H1 (cell line): ENCODE measurements around the gene CYB5R2. TPM values are rescaled to one million over a fixed set of nuclear protein-coding genes. Genes with fewer than 3 reads are reported as not detected.

ENCODE experiments used
- CTCF ChIA-PET: fragments of 300-600 bp; sonication (Branson Sonifier 250); formaldehyde crosslinking; loops from one replicate; lab custom pipeline; 2021; ENCODE audit not compliant: partially characterized antibody; lab: Charles Lee
- POLR2A ChIA-PET: fragments of 300-600 bp; sonication (Branson Sonifier 250); formaldehyde crosslinking; loops from one replicate; lab custom pipeline; 2021; ENCODE audit warnings: inconsistent platforms; ENCODE audit not compliant: partially characterized antibody; lab: Charles Lee
- DNase-seq, 2 experiments: peaks; one replicate each; pipeline versions ENCODE4 v3.0.0 to v3.0.0-alpha.2; 2010 to 2022; ENCODE audit warnings: low spot score in 2 of 2, low read depth in 1 of 2, mixed read lengths in 1 of 2
- FAIRE-seq: peaks from 2 replicates; lab custom pipeline; 2011; peaks lifted over from hg19 to GRCh38; lab: Jason Lieb, UNC
- H2AFZ ChIP-seq: 2 replicates; pipeline ENCODE4 v1.8.1; 2012; ENCODE audit warnings: low read length, inconsistent platforms
- H2AK5ac ChIP-seq: 2 replicates; pipeline ENCODE4 v1.6.1; 2013; ENCODE audit warnings: low read depth, low read length
- H2BK120ac ChIP-seq: replicated peaks from 2 replicates; pipeline ENCODE3; 2013; ENCODE audit warnings: low read depth, low read length, inconsistent platforms
- H2BK12ac ChIP-seq: 2 replicates; pipeline ENCODE4 v1.6.1; 2013; ENCODE audit warnings: low read depth, low read length
- H2BK15ac ChIP-seq: 2 replicates; pipeline ENCODE4 v1.6.1; 2013; ENCODE audit warnings: low read length
- H2BK20ac ChIP-seq: 2 replicates; pipeline ENCODE4 v1.6.1; 2013; ENCODE audit warnings: low read length
- H2BK5ac ChIP-seq: 2 replicates; pipeline ENCODE4 v1.6.1; 2013; ENCODE audit warnings: low read depth, low read length
- H3K14ac ChIP-seq: 2 replicates; pipeline ENCODE4 v1.6.1; 2013; ENCODE audit warnings: inconsistent platforms; ENCODE audit not compliant: insufficient read length
- H3K18ac ChIP-seq: 2 replicates; pipeline ENCODE4 v1.6.1; 2013; ENCODE audit warnings: low read length; ENCODE audit errors: extremely low read depth
- H3K23ac ChIP-seq: 2 replicates; pipeline ENCODE4 v1.6.1; 2013; ENCODE audit warnings: inconsistent platforms; ENCODE audit not compliant: insufficient read length
- H3K23me2 ChIP-seq: 2 replicates; pipeline ENCODE4 v1.6.1; 2013; ENCODE audit warnings: low read depth, low read length
- H3K27ac ChIP-seq: 2 replicates; pipeline ENCODE4 v1.6.1; 2011; ENCODE audit warnings: low read depth, low read length, inconsistent platforms
- H3K27me3 ChIP-seq, 4 experiments: replicated peaks in 1 of 4; 1 replicate in 1 of 4; 2 replicates in 3 of 4; pipeline versions ENCODE4 v1.6.1 to v1.8.1; 2011 to 2013; ENCODE audit warnings: low read length in 3 of 4, mild to moderate bottlenecking in 3 of 4, inconsistent platforms in 2 of 4, mixed read lengths in 2 of 4, moderate library complexity in 1 of 4; ENCODE audit not compliant: control insufficient read depth in 3 of 4, insufficient read depth in 3 of 4; ENCODE audit errors: extremely low read depth in 1 of 4
- H3K36me3 ChIP-seq, 4 experiments: 2 replicates each; pipeline versions ENCODE4 v1.6.1 to v1.8.1; 2011 to 2013; ENCODE audit warnings: mild to moderate bottlenecking in 4 of 4, low read length in 3 of 4, moderate library complexity in 2 of 4, control low read depth in 1 of 4, inconsistent platforms in 1 of 4; ENCODE audit not compliant: insufficient read depth in 4 of 4, control insufficient read depth in 2 of 4
- H3K4ac ChIP-seq: replicated peaks from 2 replicates; pipeline ENCODE3; 2013; ENCODE audit warnings: low read length, low read depth, mixed read lengths, inconsistent platforms; ENCODE audit not compliant: insufficient read length
- H3K4me1 ChIP-seq, 4 experiments: replicated peaks in 1 of 4; 1 replicate in 1 of 4; 2 replicates in 3 of 4; pipeline versions ENCODE4 v1.6.1 to v1.8.1; 2011 to 2013; ENCODE audit warnings: low read length in 3 of 4, inconsistent platforms in 2 of 4, mixed read lengths in 1 of 4; ENCODE audit not compliant: insufficient read depth in 4 of 4, control insufficient read depth in 3 of 4
- H3K4me2 ChIP-seq, 2 experiments: 2 replicates each; pipeline versions ENCODE4 v1.6.1 to v1.8.1; 2011 to 2013; ENCODE audit warnings: low read depth in 2 of 2, low read length in 2 of 2, control low read depth in 1 of 2, inconsistent platforms in 1 of 2, mild to moderate bottlenecking in 1 of 2; ENCODE audit not compliant: insufficient read depth in 1 of 2
- H3K4me3 ChIP-seq, 4 experiments: fragments of 200-600, 300-600 bp in 1 of 4; sonication (generic), shearing (Covaris generic), sonication (Bioruptor Twin) in 1 of 4; 2 replicates each; pipeline versions ENCODE4 v1.5.1 to v1.8.1; 2011 to 2016; ENCODE audit warnings: low read length in 4 of 4, low read depth in 3 of 4, control low read depth in 2 of 4, inconsistent platforms in 2 of 4, mild to moderate bottlenecking in 2 of 4, mixed read lengths in 1 of 4, moderate library complexity in 1 of 4; ENCODE audit not compliant: insufficient read depth in 2 of 4; ENCODE audit errors: extremely low read depth in 1 of 4
- H3K56ac ChIP-seq: replicated peaks from 2 replicates; pipeline ENCODE3; 2013; ENCODE audit warnings: low read depth, mild to moderate bottlenecking, mixed read lengths, low read length, inconsistent platforms; ENCODE audit not compliant: insufficient read length
- H3K79me1 ChIP-seq: 2 replicates; pipeline ENCODE4 v1.6.1; 2013; ENCODE audit warnings: low read depth, low read length, control low read depth
- H3K79me2 ChIP-seq, 2 experiments: 2 replicates each; pipeline versions ENCODE4 v1.6.1 to v1.8.1; 2012 to 2013; ENCODE audit warnings: low read length in 2 of 2, mild to moderate bottlenecking in 2 of 2, inconsistent platforms in 1 of 2; ENCODE audit not compliant: insufficient read depth in 2 of 2, control insufficient read depth in 1 of 2
- H3K9ac ChIP-seq, 4 experiments: replicated peaks in 1 of 4; 1 replicate in 1 of 4; 2 replicates in 3 of 4; pipeline versions ENCODE4 v1.6.1 to v1.8.1; 2011 to 2013; ENCODE audit warnings: low read depth in 3 of 4, low read length in 3 of 4, control low read depth in 2 of 4, mild to moderate bottlenecking in 2 of 4, moderate library complexity in 2 of 4, inconsistent platforms in 1 of 4; ENCODE audit errors: extremely low read depth in 1 of 4
- H3K9me3 ChIP-seq, 2 experiments: 2 replicates each; pipeline versions ENCODE4 v1.6.1 to v1.8.1; 2012 to 2013; ENCODE audit warnings: mild to moderate bottlenecking in 2 of 2, moderate library complexity in 2 of 2, control low read depth in 1 of 2, inconsistent platforms in 1 of 2, low read depth in 1 of 2, low read length in 1 of 2, mixed read lengths in 1 of 2; ENCODE audit not compliant: insufficient read depth in 2 of 2
- H4K20me1 ChIP-seq, 2 experiments: replicated peaks in 1 of 2; 2 replicates each; pipeline versions ENCODE3 to v1.8.1; 2011 to 2013; ENCODE audit warnings: inconsistent platforms in 2 of 2, low read length in 2 of 2, mild to moderate bottlenecking in 1 of 2; ENCODE audit not compliant: insufficient read depth in 2 of 2, control insufficient read depth in 1 of 2
- H4K5ac ChIP-seq: 2 replicates; pipeline ENCODE4 v1.6.1; 2013; ENCODE audit warnings: low read length, low read depth, mixed read lengths, inconsistent platforms; ENCODE audit not compliant: insufficient read length
- H4K8ac ChIP-seq: 2 replicates; pipeline ENCODE4 v1.8.0; 2013; ENCODE audit warnings: mild to moderate bottlenecking, moderate library complexity, low read length, inconsistent platforms; ENCODE audit not compliant: insufficient read depth; ENCODE audit errors: extremely low read depth
- H4K91ac ChIP-seq: replicated peaks from 2 replicates; pipeline ENCODE3; 2013; ENCODE audit warnings: low read length, mixed read lengths, inconsistent platforms; ENCODE audit not compliant: insufficient read length
- ASH2L ChIP-seq: fragments of 200-600, 300-600 bp; sonication (generic); IDR thresholded peaks from one replicate; pipeline ENCODE4 v1.7.1; 2017; ENCODE audit warnings: low read length
- CHD2 ChIP-seq: IDR thresholded peaks from 2 replicates; pipeline ENCODE4 v1.6.1; 2012; ENCODE audit warnings: low read length, improper control_type of control experiment
- GTF2F1 ChIP-seq: IDR thresholded peaks from 2 replicates; pipeline ENCODE4 v1.6.1; 2012; ENCODE audit warnings: low read depth, low read length, improper control_type of control experiment, borderline replicate concordance
- HDAC2 ChIP-seq, 2 experiments: fragments of 300-600 bp in 1 of 2; sonication (generic) in 1 of 2; IDR thresholded peaks; 2 replicates each; pipeline ENCODE4 v1.6.1; 2011 to 2012; ENCODE audit warnings: low read depth in 2 of 2, low read length in 2 of 2, mild to moderate bottlenecking in 2 of 2, moderate library complexity in 2 of 2, borderline replicate concordance in 1 of 2, inconsistent platforms in 1 of 2
- JUND ChIP-seq: IDR thresholded peaks from 2 replicates; pipeline ENCODE4 v1.6.1; 2011; ENCODE audit warnings: mild to moderate bottlenecking, improper control_type of control experiment, low read length
- POU5F1 ChIP-seq: IDR thresholded peaks from 2 replicates; pipeline ENCODE4 v1.6.1; 2011; ENCODE audit warnings: low read depth, mild to moderate bottlenecking, low read length, moderate library complexity
- RAD21 ChIP-seq, 2 experiments: IDR thresholded peaks in 1 of 2; conservative IDR thresholded peaks in 1 of 2; 2 replicates each; pipeline ENCODE4 v1.6.1; 2011; ENCODE audit warnings: low read depth in 2 of 2, low read length in 2 of 2, improper control_type of control experiment in 1 of 2, inconsistent platforms in 1 of 2, mild to moderate bottlenecking in 1 of 2, moderate library complexity in 1 of 2
- RBBP5 ChIP-seq: IDR thresholded peaks from 2 replicates; pipeline ENCODE4 v1.7.1; 2012; ENCODE audit warnings: low read depth, mild to moderate bottlenecking, inconsistent platforms, low read length, moderate library complexity, borderline replicate concordance
- RNF2 ChIP-seq: fragments of 200-900, 300-1000 bp; sonication (generic); IDR thresholded peaks from 2 replicates; pipeline ENCODE4 v1.7.1; 2016; ENCODE audit warnings: borderline replicate concordance, low read depth, mild to moderate bottlenecking, antibody characterized with exemption, low read length; ENCODE audit not compliant: poor library complexity, severe bottlenecking; ENCODE audit errors: missing control alignments
- SIN3A ChIP-seq, 2 experiments: IDR thresholded peaks in 1 of 2; conservative IDR thresholded peaks in 1 of 2; 2 replicates each; pipeline ENCODE4 v1.6.1; 2011 to 2012; ENCODE audit warnings: low read length in 2 of 2, improper control_type of control experiment in 1 of 2, low read depth in 1 of 2, mild to moderate bottlenecking in 1 of 2
- SP1 ChIP-seq: IDR thresholded peaks from 2 replicates; pipeline ENCODE4 v1.6.1; 2011; ENCODE audit warnings: low read depth, low read length
- SRF ChIP-seq: IDR thresholded peaks from 2 replicates; pipeline ENCODE4 v1.6.1; 2011; ENCODE audit warnings: mild to moderate bottlenecking, low read depth, low read length, moderate library complexity
- WGBS, 2 experiments: shearing (Covaris generic) in 1 of 2; methylation state at CpG; one replicate each; pipeline versions ENCODE4 v1.1.6 to v1.1.7; 2013 to 2015; ENCODE audit warnings: low lambda C conversion rate in 2 of 2, mixed read lengths in 2 of 2, inconsistent platforms in 1 of 2, low coverage in 1 of 2, missing lambda C conversion rate in 1 of 2; ENCODE audit not compliant: insufficient replicate concordance in 2 of 2, insufficient coverage in 1 of 2, insufficient read length in 1 of 2; ENCODE audit errors: extremely low coverage in 1 of 2, missing lambda C conversion rate in 1 of 2; 5-methylcytosine and 5-hydroxymethylcytosine counted together
- polyA plus RNA-seq, 7 experiments: library from polyadenylated mRNA; depleted of rRNA in 3 of 7; stranded (reverse) in 5 of 7; unstranded in 2 of 7; fragments of >200 nt in 5 of 7; fragments of 200-250 nt in 2 of 7; gene quantifications; 1 replicate in 5 of 7; 2 replicates in 1 of 7; 4 replicates in 1 of 7; pipeline versions ENCODE4 v1.2.1 to v1.2.3, GENCODE V29; 2011 to 2013; ENCODE audit warnings: missing spikeins in 2 of 7, mixed read lengths in 2 of 7
- total RNA-seq: library from RNA; stranded (reverse); fragmentation: NEBNext Ultra II Directional; extraction: Animal tissue kit (Norgen Biotek cat#: 25700); gene quantifications from 2 replicates; pipeline ENCODE4 v1.2.1, GENCODE V29; 2021

Gene CYB5R2
- total and polyA plus RNA-seq, 2 of the 8 experiments (the other 6 are each of a cell fraction or from before 2014, with no cell fraction given) = 53.0 to 55.9 TPM

DNA sequence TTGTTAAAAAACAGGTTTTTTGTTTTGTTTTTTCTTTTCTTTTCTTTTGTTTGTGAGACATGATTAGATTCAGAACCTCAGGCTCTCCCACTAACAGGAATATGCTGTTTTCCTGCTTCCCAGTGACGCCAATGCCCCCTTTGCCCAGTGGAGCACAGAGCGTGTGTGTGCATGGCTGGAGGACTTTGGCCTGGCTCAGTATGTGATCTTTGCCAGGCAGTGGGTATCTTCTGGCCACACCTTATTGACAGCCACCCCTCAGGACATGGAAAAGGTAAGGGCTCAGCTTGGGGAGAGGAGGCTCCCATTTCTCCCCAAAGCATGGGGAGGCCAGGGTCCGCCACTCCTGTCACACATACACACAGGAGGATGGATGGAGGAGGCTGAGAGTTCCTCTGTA is 25.0 kb downstream of the CYB5R2 start:
- H3K27me3 ChIP-seq = peaks cover 0 to 1% (median 0%) of the 10 kb centered on the region in 4 experiments; a peak in 1 of 7 replicates
- H3K4me2 ChIP-seq = no peak overlapping the region
- no peak overlapping the region for H4K8ac ChIP-seq
- no peaks in the 10 kb centered on the region for H3K23me2 ChIP-seq
- no peak overlapping the region for H2BK12ac ChIP-seq
- no peak overlapping the region for H2BK120ac ChIP-seq
- H2BK20ac ChIP-seq = no peak overlapping the region
- no peak overlapping the region for H3K56ac ChIP-seq
- H3K9me3 ChIP-seq = no peaks in the 10 kb centered on the region
- no peaks in the 10 kb centered on the region; a peak in 2 of 8 replicates for H3K36me3 ChIP-seq
- H2BK15ac ChIP-seq = no peak overlapping the region
- H3K4me1 ChIP-seq = no peaks in the 10 kb centered on the region
- no peak overlapping the region for H3K18ac ChIP-seq
- H3K27ac ChIP-seq = no peak overlapping the region
- H2AK5ac ChIP-seq = no peak overlapping the region
- no peak overlapping the region for H3K4ac ChIP-seq
- H3K9ac ChIP-seq = no peak overlapping the region
- WGBS, 2 experiments = 86% methylated on average over 3 of the region's 3 CpGs; no CpG with 5 or more reads in 1 of the 2 experiments
- H2BK5ac ChIP-seq = no peak overlapping the region
- H3K23ac ChIP-seq = no peak overlapping the region
- H3K79me1 ChIP-seq = no peaks in the 10 kb centered on the region
- CTCF ChIA-PET = interaction anchor here (0.9 to 16.4 kb wide), 8 partner anchors 9 to 136 kb away, joined by 4 to 325 read pairs (median 6); no protein-coding TSS in a partner anchor
- H3K14ac ChIP-seq = no peak overlapping the region
- H4K91ac ChIP-seq = no peak overlapping the region
- H4K5ac ChIP-seq = no peak overlapping the region
- H3K79me2 ChIP-seq = no peaks in the 10 kb centered on the region
- DNase-seq (no peak), FAIRE-seq (no peak)
- H2AFZ ChIP-seq = no peak overlapping the region
- H3K4me3 ChIP-seq = no peak overlapping the region
- POLR2A ChIA-PET = interaction anchor here (1.0 to 1.8 kb wide), 2 partner anchors 9 to 25 kb away, joined by 4 to 7 read pairs; partner anchors contain the start of gene CYB5R2
- no peaks in the 10 kb centered on the region for H4K20me1 ChIP-seq
- TF ChIP-seq CHD2 = no peak
- TF ChIP-seq SP1 = no peak
- no peak for TF ChIP-seq RNF2
- no peak for TF ChIP-seq RBBP5
- TF ChIP-seq HDAC2 (IDR thresholded peaks at IDR 0.05; ENCODE audit: borderline replicate concordance in 1 of 2, low read depth in 2 of 2, low read length in 2 of 2) = no peak
- TF ChIP-seq SRF = no peak
- no peak for TF ChIP-seq JUND
- TF ChIP-seq POU5F1 = no peak
- TF ChIP-seq SIN3A (conservative IDR thresholded peaks at IDR 0.05 in 1 of 2, IDR thresholded peaks at IDR 0.05 in 1 of 2; ENCODE audit: low read depth in 1 of 2, low read length in 2 of 2) = no peak
- no peak for TF ChIP-seq ASH2L
- no peak for TF ChIP-seq GTF2F1
- no peak for TF ChIP-seq RAD21 (IDR thresholded peaks at IDR 0.05 in 1 of 2, conservative IDR thresholded peaks at IDR 0.05 in 1 of 2; ENCODE audit: low read depth in 2 of 2, low read length in 2 of 2)
